Measurements from ENCODE around the gene FAM118B. TPM values are rescaled to one million over a fixed set of nuclear protein-coding genes. Genes with fewer than 3 reads are reported as not detected.
A peak's percentile ranks its signal among the peaks of the same experiment; 100 is the strongest.

Gene FAM118B
- total RNA-seq, 1 donor from 2014 or later, result 20.5 TPM

DNA sequence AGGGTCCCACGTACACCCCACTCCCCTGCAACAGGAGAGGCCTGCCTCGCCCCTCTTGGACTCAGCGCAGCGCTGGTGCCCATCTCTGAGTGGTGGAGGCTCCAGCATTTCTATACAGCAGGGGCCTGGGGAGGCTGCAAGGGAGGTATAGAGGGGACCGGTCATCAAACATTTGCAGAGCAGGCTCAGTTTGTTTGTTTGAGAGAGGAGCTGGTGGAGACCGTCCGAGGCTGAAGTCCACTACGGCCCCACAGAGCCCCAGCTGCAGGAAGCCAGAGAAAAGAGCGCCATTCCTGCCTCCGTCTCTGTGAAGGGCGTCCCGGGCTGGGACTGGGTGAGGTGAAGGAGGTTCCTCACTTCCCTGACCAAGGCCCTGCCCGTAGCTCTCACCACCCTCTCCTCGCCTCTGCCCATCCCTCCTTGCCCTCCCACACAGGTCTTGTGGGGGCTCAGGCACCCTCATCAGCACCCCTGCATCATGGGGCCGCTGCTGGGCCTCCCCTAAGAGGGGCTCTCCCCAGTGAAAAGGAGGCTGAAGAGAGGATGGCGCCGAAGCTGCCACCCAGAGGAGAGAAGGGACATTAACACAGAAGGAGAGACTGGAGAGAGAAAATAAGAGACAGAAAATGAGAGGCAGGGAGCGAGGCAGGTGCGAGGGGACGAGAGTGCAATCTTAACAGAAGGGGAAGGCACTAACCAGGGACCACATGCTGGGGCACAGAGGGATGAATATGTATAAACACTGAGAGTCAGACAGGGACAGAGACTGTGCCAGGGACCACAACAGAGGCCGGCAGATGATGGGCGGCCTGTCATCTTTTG is 24.7 kb upstream of the FAM118B start:
- no peak for DNase-seq (ENCODE audit: low read depth in 2 of 2)

DNA sequence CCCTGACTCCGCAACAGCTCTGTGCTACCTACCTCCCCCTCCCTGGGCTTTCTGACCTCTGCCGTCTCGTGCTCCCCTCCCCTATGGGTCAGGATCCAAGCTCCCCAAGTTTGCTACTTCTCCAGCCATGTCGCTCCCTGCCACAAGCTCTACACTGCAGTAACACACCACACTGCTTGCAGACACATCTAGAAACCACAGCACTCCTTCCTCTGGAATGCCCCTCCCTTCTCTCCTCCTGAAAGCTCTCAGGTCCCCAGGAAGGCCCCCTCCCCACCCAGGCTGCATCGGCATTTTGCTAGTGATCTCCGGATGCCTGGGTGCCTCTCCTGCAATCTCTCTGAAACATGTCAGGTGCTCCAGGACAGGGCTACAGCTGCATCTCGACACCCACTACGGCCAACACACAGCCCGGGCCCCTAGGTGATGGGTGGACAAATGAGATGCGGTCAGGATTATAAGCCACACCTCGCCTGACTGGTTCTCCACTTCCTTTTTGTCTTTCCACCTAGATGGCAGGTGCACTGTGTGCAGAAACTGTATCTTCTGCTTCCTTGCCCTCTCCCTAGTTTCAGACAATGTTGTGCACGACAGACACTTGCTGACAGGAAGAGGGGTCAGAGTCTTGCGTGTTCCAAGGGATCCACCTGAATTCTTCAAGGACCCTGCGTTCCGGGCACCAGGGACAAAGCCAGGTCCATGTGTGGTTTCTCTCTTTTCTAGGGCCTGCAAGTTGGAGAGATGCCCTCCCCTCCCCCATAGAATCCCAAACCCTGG is 23.1 kb upstream of the FAM118B start:
- DNase-seq (ENCODE audit: low read depth in 2 of 2), result no peak

DNA sequence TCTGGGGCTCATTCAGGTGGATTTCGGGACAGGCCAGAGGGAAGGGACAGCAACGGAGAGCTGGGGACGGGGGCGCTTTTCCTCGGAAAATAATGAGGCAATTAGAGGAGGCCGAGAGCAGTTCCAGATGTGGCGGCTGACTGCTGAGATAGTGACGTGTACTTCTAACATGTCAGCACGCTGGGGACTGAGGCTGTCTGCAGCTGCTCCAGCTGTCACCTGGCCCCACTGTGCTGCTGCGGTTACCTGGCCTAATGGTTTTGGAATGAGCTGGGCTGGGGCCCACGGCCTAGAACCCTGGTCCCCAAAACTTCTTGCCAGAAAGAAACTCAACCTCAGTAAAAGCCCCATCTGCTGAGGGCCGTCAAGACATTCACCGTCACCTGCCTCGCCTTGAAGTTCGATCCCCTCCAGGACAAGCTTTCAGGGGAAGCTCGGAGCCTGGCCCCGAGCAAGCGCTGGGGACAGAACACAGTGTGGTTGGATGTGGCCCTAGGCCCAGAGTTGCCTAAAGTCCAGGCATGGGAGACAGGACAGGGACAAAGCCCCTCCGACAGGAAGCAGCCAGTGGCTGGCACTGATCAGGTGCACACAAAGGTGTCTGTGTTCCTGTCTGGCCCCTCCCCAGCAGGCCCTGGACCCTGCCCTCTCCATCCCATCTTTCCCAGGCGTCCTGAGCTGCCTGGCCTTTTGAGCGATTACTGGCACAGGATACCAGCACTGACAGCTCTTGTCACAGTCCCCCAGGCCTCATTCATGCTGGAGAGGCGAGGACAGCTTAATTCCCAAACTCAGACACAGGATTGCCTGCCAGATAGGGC is 22.3 kb upstream of the FAM118B start:
- DNase-seq (ENCODE audit: low read depth in 2 of 2), result no peak

DNA sequence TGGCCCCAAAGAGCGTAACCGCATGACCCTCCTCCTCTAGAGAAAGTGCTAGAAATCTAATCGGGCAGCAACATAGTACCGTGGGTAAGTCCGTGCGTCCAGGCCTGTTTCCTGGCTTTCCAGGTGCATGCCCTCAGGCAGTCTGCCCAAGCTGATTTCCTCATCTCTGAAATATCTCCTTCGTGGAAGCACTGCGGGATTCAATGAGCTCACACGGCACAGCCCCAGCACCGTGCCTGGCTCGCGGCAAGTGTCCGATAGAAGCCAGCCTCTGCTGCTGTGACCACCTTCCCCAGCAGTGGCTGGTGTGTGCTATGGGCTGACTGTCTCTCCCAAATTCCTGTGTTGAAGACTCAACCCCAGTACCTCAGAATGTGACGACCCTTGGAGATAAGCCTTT is 20.8 kb upstream of the FAM118B start:
- DNase-seq (ENCODE audit: low read depth in 2 of 2), result no peak

DNA sequence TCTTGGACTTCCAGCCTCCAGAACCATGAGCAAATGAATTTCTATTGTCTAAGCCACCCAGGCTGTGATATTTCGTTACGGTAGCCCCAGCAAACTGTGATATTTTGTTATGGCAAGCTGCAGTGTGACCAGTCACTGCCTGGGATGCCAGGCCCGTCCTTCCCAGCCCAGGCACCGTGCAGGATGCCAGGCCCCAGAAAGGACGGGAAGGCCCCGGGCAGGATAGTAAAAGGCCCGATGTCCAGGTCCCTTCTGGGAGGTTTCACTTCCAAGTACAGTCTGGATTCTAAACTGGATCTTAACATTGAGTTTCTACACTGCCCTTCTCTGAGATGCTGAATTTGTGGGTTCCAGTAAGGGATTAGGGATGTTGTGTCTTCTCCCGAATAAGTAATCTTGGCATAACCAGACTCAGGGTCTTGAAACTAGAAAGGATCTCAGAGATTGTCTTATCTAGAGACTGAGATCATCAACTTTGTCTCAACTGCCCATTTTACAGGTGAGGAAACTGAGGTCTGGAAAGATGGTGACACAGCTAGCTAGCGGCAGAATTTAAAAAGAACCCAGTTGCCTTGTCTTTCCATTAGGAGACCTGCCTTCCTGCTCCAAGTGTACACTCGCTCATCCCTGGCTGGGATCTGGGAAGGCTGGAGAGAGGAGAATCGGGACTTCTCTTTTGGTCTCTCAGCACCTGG is 20.1 kb upstream of the FAM118B start:
- no peak for DNase-seq (ENCODE audit: low read depth in 2 of 2)

DNA sequence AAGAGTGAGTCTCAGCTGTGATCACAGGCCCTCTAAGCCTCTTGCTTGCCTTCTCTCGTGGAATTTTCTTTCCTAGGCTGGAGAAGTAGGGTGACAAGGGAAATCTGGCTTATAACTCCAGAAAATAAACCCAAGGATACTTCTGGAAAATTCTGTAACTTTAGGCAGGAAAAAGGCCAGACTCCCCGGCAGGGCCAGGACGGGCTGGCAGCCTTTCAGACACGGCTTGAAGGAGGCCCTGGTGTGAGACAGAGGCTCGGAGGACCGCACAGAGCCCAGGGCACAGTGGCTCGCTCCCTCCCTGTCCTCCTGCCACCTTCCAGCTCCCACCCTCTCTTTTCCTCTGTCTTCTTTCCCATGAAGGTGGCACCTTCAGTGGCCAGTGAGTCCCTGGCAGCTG is 19.2 kb upstream of the FAM118B start:
- no peak for DNase-seq (ENCODE audit: low read depth in 2 of 2)

DNA sequence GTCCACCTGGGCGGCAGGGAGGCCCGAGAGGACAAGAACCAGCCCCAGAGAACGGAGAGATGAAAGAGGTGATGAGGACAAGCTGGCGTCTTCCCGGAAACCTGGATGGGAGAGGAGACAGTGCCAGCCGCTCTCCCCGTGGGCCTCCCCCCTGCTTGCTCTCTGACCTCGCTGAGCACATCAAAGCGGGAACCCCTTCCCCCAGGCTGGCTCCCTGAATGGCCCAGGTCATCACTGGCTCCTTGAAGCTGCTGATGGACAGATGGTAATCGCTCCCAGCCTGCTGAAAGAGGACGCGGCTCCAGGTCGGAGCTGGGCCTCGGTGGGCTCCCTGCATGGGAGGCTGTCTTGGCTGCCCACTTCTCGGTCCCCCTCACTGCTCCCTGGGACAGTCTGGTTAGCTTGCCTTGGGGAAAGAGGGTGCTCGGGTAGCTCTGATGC is 18.5 kb upstream of the FAM118B start:
- DNase-seq (ENCODE audit: low read depth in 2 of 2), result no peak

DNA sequence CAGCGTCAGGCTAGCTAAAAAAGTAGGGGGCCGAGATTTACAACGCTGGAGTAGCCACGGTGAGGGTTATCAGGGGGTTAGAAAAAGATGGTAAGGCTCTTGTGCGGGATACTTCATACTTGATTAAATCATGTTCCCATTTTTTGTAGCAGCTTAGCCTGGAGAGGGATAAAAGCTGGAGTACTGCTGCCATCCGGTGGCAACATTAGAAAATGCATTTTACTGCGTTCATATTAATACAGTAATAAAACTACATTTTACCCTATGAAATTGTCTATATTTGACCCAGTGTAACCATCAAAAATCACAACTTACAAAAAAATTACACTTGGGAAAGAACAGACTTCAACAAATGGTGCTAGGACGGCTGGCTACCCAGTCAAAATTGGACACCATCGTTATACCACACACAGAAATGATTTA is 17.4 kb upstream of the FAM118B start:
- DNase-seq (ENCODE audit: low read depth in 2 of 2), result peak; percentile 40 to 56

DNA sequence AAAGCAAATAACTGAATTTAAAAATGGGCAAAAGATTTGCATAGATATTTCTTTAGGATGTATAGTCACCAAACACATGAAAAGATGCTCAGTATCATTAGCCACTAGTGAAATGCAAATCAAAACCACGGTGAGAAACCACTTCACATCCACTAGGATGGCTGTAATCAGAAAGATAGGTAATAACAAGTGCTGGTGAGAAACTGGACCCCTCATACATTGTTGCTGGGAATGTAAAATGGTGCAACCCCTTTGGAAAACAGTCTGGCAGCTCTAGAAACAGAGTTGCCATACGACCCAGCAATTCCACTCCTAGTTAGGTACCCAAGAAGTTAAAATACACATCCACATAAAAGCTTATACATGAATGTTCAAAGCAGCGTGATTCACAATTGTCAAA is 16.5 kb upstream of the FAM118B start:
- DNase-seq (ENCODE audit: low read depth in 2 of 2), result no peak

DNA sequence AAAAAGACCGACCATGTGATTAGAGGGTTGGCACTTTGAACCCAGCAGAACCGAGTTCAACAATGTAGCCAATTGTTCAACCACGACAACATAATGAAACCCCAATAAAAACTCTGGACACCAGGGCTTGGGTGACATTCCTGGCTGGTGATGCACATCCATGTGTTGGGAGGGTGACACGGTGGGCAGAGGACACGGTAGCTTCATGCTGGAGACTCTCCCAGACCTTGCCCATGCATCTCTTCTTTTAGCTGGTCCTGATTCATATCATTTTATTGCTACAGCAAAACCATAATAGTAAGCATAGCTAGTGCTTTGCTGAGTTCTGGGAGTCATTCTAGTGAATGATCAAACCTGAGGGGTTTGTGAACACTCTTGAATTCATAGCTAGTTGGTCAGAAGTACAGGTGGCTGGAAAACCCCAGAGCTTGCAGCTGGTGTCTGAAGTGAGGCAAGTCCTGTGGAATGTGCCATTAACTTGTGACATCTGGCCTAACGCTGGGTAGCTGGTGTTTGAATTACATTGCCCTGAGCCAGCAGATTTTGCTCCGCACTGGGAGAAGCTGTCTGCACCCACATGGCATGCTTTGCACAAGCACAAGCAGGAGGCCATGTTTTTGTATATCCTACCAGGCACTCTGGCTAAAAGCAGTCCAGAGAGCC is 14.2 kb upstream of the FAM118B start:
- peak in 1 of 2 donors; percentile 28 for DNase-seq (ENCODE audit: low read depth in 2 of 2)

DNA sequence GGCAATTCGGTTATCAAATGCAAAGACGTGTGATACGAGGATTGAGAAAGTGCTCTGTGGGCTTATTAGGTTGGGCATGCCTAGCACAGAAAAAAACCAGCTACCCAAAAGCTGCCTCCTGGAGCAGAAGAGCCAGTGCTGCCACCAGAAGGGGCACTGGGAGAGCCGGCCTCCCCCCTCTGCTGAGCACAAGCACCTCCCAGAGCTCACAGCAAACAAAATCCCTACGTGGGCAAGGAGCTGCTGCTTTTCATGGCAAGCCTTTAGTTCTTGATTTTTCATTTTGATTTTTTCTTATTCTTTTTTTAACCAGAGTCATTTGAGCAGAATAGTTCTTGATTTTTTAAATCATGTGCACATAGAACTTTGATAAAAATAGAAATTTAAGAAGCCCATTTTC is 12.9 kb upstream of the FAM118B start:
- no peak for DNase-seq (ENCODE audit: low read depth in 2 of 2)

DNA sequence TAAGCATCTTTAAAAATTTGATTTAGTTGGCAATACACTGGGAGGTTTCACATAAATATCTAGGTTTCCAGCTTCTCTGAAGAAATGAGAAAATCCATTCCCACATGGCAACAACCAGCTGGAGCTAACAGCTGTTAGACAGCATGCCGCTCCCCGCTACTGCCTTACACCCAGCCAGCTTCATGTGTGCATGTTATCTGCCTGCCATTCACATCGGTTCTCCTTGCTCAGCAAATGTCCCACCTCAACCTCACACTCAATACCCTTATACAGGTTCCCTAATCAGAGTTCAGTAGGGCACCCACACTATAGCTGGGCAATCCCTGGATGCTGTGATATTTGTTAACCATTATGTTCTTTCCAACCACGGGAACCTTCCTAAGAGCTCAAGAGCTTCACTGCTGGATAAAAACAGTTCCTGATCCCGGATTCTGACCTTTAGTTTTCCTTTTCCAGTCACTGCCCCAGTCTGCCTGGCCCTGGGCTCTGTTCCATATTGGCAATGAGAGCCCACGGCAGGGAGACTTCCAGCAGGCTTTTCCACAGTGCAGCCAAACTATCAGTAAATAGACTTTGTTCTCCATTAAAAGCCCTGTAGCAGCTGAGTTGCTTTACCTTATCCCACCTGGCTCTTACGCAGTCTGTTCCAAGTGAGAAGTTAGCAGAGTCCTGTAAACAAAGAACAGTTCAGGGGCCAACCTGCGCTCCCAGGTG is 8.8 kb upstream of the FAM118B start:
- DNase-seq (ENCODE audit: low read depth in 2 of 2), result no peak

DNA sequence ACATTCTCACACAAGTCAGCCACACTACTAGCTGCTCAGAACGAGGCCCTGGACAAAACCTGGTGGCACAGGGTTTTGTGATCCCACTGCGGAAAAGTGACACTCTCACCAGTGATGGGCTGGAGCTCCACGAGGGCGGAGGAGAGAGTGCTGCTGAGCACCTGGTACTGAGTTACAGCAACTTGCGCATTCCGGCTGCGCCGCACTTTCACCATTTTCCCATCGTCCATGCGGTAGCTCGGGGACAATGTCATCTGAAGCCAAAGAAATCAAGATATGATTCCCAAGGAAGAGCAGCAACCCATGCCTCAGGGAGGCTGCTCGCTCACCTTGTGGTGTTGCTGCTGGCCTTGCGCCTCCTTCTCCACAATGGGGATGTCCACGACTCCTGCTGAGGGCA is 6.2 kb upstream of the FAM118B start:
- no peak for DNase-seq (ENCODE audit: low read depth in 2 of 2)

DNA sequence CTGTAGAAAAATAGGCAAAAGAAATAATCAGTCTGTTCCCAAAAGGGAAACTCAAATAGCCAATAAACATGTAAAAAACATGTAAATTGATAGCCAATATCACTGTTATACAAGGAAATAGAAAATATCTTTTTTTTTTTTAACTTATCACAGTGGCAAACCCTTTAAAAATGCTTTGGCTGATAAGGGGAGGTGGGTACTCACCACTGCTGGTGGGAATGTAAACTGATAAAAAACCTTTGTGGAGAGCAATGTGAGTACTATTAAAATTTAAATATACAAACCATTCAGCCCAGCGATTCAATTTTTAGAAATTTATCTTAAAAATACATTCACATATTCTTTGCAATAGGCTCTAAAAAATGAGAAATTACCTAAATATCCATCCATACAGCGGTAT is 3.7 kb upstream of the FAM118B start:
- DNase-seq (ENCODE audit: low read depth in 2 of 2), result no peak

DNA sequence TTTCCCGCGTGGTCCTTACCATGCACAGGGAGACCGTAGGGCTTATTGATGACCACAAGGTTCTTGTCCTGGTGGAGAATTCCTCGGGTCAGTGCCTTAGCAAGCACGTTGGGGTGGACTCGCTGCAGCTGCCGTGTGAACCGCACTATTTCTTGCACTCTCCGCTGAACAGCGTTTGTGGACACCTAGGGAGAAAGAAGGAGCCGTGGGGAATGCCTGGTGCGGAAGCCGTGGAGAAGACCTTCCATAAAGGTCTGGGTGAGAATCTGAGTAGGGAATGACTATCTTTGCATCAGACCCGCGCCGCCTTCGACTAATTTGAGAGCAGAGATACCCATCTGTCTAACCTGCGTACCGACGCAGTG is 729 bp upstream of the FAM118B start:
- DNase-seq (ENCODE audit: low read depth in 2 of 2), result peak in 1 of 2 donors; percentile 10

DNA sequence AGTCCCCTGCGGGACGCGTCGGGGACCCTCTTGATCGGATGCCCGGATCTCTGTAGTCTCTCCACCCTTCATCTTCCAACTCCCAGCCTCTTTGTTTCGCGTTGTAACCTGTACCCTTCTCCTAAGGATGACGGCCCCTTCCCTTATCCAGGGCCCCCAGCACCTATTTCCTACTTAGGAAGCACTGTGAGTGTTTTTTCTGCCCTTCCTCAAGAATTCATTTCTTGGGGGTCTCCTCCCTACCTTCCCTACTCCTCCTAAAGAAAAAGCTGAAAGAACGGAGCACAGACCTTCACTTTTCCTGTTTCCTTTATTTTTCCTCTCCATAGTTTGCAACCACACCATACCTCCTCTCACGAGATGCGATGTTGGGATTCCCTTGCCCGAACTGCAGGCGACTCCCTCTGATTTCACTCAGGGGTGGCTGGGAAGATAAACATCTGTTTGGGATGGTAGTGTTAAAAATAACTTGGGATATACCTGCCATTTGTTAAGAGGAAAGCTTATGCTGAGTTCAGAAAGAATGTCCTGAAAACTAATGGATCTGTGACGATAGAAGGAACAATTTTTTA is 593 bp downstream of the FAM118B start:
- DNase-seq (ENCODE audit: low read depth in 2 of 2), result no peak

DNA sequence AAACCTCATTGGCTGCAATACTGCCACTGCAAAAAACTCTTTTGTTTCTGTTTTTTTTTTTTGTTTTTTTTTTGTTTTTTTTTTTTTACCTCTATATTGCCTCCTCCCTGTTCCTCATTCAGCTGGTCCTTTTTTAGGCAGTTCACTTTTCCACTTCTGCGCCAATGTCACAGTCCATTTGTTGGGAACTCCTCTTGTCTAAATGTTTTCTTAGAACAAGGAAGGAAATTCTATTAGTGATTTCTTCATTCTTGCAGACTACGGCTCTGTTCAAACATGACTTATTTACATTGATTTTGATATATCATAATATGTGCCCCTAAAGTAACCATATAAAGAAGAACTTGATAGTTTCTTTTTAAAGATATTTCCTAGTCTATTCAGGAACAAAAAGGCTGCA is 2.9 kb downstream of the FAM118B start:
- no peak for DNase-seq (ENCODE audit: low read depth in 2 of 2)

DNA sequence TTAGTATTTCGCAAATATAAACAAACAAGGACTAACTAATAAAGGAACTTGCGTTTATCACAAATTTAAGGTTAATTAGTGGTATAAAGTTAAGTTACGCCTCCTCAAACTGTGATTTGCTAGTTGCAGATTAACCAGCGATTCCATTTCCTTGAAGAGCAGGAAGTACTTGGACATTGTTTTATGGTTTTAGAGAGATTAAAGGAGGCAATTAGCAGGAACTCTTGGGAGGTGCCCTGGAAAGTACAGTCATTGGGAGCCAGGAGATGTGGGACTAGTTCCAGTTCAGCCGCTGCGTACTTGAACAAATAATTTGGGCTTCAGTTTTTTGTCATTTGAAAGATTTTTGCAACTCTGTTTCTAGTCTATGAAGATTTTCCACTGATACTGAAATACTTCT is 3.3 kb downstream of the FAM118B start:
- peak in 1 of 2 donors; percentile 31 for DNase-seq (ENCODE audit: low read depth in 2 of 2)

DNA sequence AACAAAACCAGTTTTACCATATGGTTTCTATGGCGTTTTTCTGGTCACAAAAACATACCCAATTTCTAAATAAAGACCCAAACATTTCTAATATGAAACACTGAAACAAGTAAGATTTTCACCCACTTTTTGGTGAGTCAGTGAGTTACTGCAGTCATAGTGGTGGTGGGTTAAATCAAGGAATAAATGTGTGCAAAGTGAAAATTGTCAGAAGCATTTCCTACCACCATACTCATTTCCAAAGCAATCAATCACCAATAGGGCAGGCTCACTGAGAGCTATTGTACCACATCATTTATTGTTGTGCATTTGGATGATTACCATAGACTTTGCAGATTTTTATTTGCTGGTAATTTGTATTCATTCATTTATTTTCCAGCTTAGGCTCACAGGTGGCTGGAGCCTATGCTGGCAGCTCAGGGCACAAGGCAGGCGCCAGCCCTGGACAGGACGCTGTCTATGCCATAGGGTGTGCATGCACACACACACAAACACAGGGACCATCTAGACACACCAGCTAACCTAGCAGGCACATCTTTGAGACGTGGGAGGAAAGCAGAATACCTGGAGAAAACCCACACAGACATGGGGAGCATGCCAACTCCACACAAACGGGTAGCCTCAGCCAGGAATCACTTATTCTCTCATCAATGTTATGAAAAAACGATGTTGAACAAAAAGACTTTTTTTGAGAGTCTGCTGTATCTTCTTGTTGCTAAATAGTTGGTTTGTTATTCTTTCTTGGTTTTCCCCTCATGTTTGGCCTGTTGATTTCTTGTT is 5.1 kb downstream of the FAM118B start:
- no peak for DNase-seq (ENCODE audit: low read depth in 2 of 2)
